ENCODE results near the gene ETF1. TPM values are rescaled to one million over a fixed set of nuclear protein-coding genes. Genes with fewer than 3 reads are reported as not detected.

The ETF1 gene
- total RNA-seq, 1 experiment from 2014 or later: 57.3 TPM

DNA sequence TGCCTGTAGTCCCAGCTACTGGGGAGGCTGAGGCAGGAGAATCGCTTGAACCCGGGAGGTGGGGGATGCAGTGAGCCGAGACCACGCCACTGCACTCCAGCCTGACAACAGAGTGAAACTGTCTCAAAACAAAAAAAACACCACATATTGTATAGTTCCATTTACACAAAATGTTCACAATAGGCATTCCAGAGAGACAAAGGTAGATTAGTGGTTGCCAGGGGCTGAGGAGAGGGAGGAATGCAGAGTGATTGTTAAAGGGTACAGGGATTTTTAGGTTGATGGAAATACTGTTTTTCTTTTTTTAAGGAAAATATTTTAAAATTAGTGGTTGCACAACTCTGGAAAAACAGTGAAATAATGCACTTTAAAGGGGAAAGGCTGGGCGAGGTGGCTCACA lies 19.6 kb downstream of the ETF1 start:
- intact Hi-C loops (cut with micrococcal nuclease): no loop called here

DNA sequence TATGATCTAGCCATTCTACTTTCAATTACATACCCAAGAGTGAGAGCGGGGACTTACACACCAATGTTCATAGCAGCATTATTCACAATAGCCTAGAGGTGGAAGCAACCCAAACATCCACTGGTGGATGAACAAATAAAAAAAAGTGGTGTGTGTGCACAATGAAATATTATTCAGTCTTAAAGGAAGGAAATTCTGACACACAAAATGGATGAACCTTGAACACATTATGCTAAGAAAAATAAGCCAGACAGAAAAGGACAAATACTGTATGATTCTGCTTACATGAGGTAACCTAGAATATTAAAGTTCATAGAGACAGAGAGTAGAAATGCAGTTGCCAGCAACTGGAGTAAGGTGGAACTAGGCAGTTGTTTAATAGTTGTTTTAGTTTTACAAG lies 22.1 kb downstream of the ETF1 start:
- intact Hi-C loops (cut with micrococcal nuclease): no loop called here
- no peak overlapping the region for H3K9ac ChIP-seq (ENCODE audit: low read length)
- POLR2A ChIA-PET (ENCODE audit: unreplicated experiment): no interaction called here

More for the DNA sequence above, 19.6 kb downstream of the ETF1 start:
- no peaks in the 10 kb centered on the region for H3K4me1 ChIP-seq (ENCODE audit: insufficient read depth, low read length)
- H3K27me3 ChIP-seq (ENCODE audit: low read length): no peaks in the 10 kb centered on the region
- no peaks in the 10 kb centered on the region for H3F3A ChIP-seq (ENCODE audit: low read length, unreplicated experiment)
- no peak overlapping the region for H3K9ac ChIP-seq (ENCODE audit: low read length)
- no peak for DNase-seq
- H3K4me3 ChIP-seq (ENCODE audit: low read length): no peak overlapping the region
- no peak for TF ChIP-seq EZH2phosphoT487 (IDR thresholded peaks at IDR 0.05; ENCODE audit: borderline replicate concordance, low read length)
- no peak for TF ChIP-seq EZH2 (IDR thresholded peaks at IDR 0.05; ENCODE audit: low read length, unreplicated experiment)
- TF ChIP-seq, protein P1, sequence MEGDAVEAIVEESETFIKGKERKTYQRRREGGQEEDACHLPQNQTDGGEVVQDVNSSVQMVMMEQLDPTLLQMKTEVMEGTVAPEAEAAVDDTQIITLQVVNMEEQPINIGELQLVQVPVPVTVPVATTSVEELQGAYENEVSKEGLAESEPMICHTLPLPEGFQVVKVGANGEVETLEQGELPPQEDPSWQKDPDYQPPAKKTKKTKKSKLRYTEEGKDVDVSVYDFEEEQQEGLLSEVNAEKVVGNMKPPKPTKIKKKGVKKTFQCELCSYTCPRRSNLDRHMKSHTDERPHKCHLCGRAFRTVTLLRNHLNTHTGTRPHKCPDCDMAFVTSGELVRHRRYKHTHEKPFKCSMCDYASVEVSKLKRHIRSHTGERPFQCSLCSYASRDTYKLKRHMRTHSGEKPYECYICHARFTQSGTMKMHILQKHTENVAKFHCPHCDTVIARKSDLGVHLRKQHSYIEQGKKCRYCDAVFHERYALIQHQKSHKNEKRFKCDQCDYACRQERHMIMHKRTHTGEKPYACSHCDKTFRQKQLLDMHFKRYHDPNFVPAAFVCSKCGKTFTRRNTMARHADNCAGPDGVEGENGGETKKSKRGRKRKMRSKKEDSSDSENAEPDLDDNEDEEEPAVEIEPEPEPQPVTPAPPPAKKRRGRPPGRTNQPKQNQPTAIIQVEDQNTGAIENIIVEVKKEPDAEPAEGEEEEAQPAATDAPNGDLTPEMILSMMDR (conservative IDR thresholded peaks at IDR 0.05; ENCODE audit: low read depth, low read length): no peak
- no peak overlapping the region for H2AFZ ChIP-seq (ENCODE audit: low read length)
- BruUV-seq (replicated peaks): no TSS peak
- no peaks in the 10 kb centered on the region for H3K9me3 ChIP-seq (ENCODE audit: low read length)
- peaks cover 89% of the 10 kb centered on the region for H3K79me2 ChIP-seq (ENCODE audit: low read length)
- no peak overlapping the region for H3K27ac ChIP-seq (ENCODE audit: low read length)
- ChIA-PET CTCF (no interaction called here), POLR2A (ENCODE audit: unreplicated experiment) (no interaction called here)
- H3K9me2 ChIP-seq (replicated peaks; ENCODE audit: low read length): no peaks in the 10 kb centered on the region
- H3K4me2 ChIP-seq (ENCODE audit: low read length): no peak overlapping the region
- H4K20me1 ChIP-seq (ENCODE audit: low read length): 0 out of 2 replicates have a peak, but pooled peaks cover 16% of the 10 kb centered on the region
- ATAC-seq: no peak
- peaks cover 6% of the 10 kb centered on the region; the same call in 1 of the 2 replicates for H3K36me3 ChIP-seq (ENCODE audit: low read depth, low read length)

DNA sequence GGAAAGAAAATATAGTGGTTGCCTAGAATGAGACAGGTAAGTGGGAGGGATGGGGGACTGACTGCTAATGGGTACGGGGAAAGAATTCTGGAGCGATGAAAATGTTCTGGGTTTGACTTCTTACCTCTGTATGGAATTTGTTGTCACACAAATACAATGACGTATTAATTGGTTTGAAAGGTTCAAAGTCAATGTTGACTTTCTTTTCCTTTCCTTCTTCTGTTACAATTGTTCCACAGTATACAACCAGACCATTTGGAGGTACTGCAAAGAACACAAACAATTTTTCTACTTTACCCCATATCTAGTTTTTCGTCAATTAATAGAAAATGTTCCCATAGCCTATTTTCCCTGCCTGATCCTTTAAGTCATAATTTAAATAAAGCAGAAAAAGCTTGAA lies 25.6 kb downstream of the ETF1 start:
- CTCF ChIA-PET: no interaction called here
- TF ChIP-seq EZH2phosphoT487 (IDR thresholded peaks at IDR 0.05; ENCODE audit: borderline replicate concordance, low read length): no peak
- ATAC-seq: no peak

More for the DNA sequence above, 22.1 kb downstream of the ETF1 start:
- TF ChIP-seq EZH2phosphoT487 (IDR thresholded peaks at IDR 0.05; ENCODE audit: borderline replicate concordance, low read length) (no peak), EZH2 (IDR thresholded peaks at IDR 0.05; ENCODE audit: low read length, unreplicated experiment) (no peak)
- TF ChIP-seq, protein P1 (conservative IDR thresholded peaks at IDR 0.05; ENCODE audit: low read depth, low read length): no peak
- ATAC-seq (no peak), DNase-seq (no peak)
- H3K4me1 ChIP-seq (ENCODE audit: insufficient read depth, low read length): no peaks in the 10 kb centered on the region
- no peaks in the 10 kb centered on the region for H3K27me3 ChIP-seq (ENCODE audit: low read length)
- no peak overlapping the region for H3K4me3 ChIP-seq (ENCODE audit: low read length)
- no peaks in the 10 kb centered on the region for H3K9me2 ChIP-seq (replicated peaks; ENCODE audit: low read length)
- no peaks in the 10 kb centered on the region for H3F3A ChIP-seq (ENCODE audit: low read length, unreplicated experiment)
- no TSS peak for BruUV-seq (replicated peaks)
- H3K4me2 ChIP-seq (ENCODE audit: low read length): no peak overlapping the region
- H3K9me3 ChIP-seq (ENCODE audit: low read length): no peaks in the 10 kb centered on the region
- H3K36me3 ChIP-seq (ENCODE audit: low read depth, low read length): peaks cover 23% of the 10 kb centered on the region
- CTCF ChIA-PET: no interaction called here
- H2AFZ ChIP-seq (ENCODE audit: low read length): no peak overlapping the region
- 0 out of 2 replicates have a peak, but pooled peaks cover 13% of the 10 kb centered on the region for H4K20me1 ChIP-seq (ENCODE audit: low read length)
- H3K27ac ChIP-seq (ENCODE audit: low read length): no peak overlapping the region
- H3K79me2 ChIP-seq (ENCODE audit: low read length): peaks cover 70% of the 10 kb centered on the region

More for the DNA sequence above, 25.6 kb downstream of the ETF1 start:
- no peak overlapping the region for H2AFZ ChIP-seq (ENCODE audit: low read length)
- H3K4me2 ChIP-seq (ENCODE audit: low read length): no peak overlapping the region
- intact Hi-C loops (cut with micrococcal nuclease): no loop called here
- H3F3A ChIP-seq (ENCODE audit: low read length, unreplicated experiment): no peaks in the 10 kb centered on the region
- 0 out of 2 replicates have a peak, but pooled peaks cover 13% of the 10 kb centered on the region for H4K20me1 ChIP-seq (ENCODE audit: low read length)
- DNase-seq: no peak
- POLR2A ChIA-PET (ENCODE audit: unreplicated experiment): interaction anchor here (0.7 kb wide), 1 partner anchor 736 kb away, joined by 7 read pairs; no protein-coding TSS in a partner anchor
- H3K27me3 ChIP-seq (ENCODE audit: low read length): no peaks in the 10 kb centered on the region
- no peak overlapping the region for H3K27ac ChIP-seq (ENCODE audit: low read length)
- no TSS peak for BruUV-seq (replicated peaks)
- peaks cover 39% of the 10 kb centered on the region for H3K79me2 ChIP-seq (ENCODE audit: low read length)
- H3K36me3 ChIP-seq (ENCODE audit: low read depth, low read length): peaks cover 49% of the 10 kb centered on the region
- no peak overlapping the region for H3K9ac ChIP-seq (ENCODE audit: low read length)
- no peaks in the 10 kb centered on the region for H3K4me1 ChIP-seq (ENCODE audit: insufficient read depth, low read length)
- no peaks in the 10 kb centered on the region for H3K9me2 ChIP-seq (replicated peaks; ENCODE audit: low read length)
- H3K9me3 ChIP-seq (ENCODE audit: low read length): no peaks in the 10 kb centered on the region
- no peak overlapping the region for H3K4me3 ChIP-seq (ENCODE audit: low read length)

Data from PC-3 (cell line).